ENCODE data around the gene CBX5.

DNA sequence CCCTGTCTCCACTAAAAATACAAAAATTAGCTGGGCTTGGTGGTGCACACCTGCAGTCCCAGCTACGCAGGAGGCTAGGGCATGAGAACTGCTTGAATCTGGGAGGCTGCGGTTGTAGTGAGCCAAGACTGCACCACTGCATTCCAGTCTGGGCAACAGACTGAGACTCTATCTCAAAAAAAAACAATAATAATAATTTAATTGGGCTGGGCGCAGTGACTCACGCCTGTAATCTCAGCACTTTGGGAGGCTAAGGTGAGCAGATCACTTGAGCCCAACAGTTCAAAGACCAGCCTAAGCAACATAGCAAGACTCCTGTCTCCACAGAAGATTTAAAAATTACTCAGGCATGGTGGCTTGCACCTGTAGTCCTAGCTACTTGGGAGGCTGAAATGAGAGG lies 26.7 kb downstream of the CBX5 start:
- no peak for TF ChIP-seq DNMT1 (IDR thresholded peaks at IDR 0.05)
- no peak for TF ChIP-seq NR2C2 (CRISPR knock-in tag; IDR thresholded peaks at IDR 0.05)
- TF ChIP-seq NR2C2 (tag; IDR thresholded peaks at IDR 0.05) = no peak
- TF ChIP-seq CREB1 (IDR thresholded peaks at IDR 0.05) = no peak
- TF ChIP-seq CREB1 (CRISPR knock-in tag; IDR thresholded peaks at IDR 0.05) = no peak
- no peak for TF ChIP-seq ZNF274 (IDR thresholded peaks at IDR 0.05; ENCODE audit: borderline replicate concordance, low read depth, low read length)
- TF ChIP-seq EZH2 (IDR thresholded peaks at IDR 0.05; ENCODE audit: borderline replicate concordance, low read depth, low read length) = no peak
- TF ChIP-seq SMARCB1 (IDR thresholded peaks at IDR 0.05; ENCODE audit: insufficient read length, low read depth) = no peak
- TF ChIP-seq POLR2A (conservative IDR thresholded peaks at IDR 0.05) = no peak
- no peak for TF ChIP-seq ZNF24 (IDR thresholded peaks at IDR 0.05)
